Omental fat pad (tissue), 4 donors: ENCODE measurements around the gene INPP5B. TPM values are rescaled to one million over a fixed set of nuclear protein-coding genes. Genes with fewer than 3 reads are reported as not detected.

Experiments
- ATAC-seq: fragments of 150-250 bp; one replicate; pipeline ENCODE4 v1.9.1; 2016; ENCODE audit warnings: mild to moderate bottlenecking, moderate library complexity; ENCODE audit not compliant: low FRiP score
- DNase-seq: peaks from one replicate; pipeline ENCODE4 v3.0.0-alpha.2; 2019; ENCODE audit warnings: low spot score
- total RNA-seq, 4 donors: library from RNA; depleted of rRNA; stranded (reverse); fragments of >200 nt; gene quantifications; one replicate each; pipeline ENCODE4 v1.1.0, GENCODE V29; 2016
- TF ChIP-seq, protein P1 (sequence below), 3 donors: fragments of 450-650 bp; IDR thresholded peaks; one replicate each; pipeline ENCODE4 v1.5.1; 2016 to 2017; ENCODE audit warnings: antibody characterized with exemption in 3 of 3, mild to moderate bottlenecking in 3 of 3, moderate library complexity in 2 of 3

The INPP5B gene
- total RNA-seq, 4 donors from 2014 or later, result 16.2 to 45.6 (median 27.0) TPM

DNA sequence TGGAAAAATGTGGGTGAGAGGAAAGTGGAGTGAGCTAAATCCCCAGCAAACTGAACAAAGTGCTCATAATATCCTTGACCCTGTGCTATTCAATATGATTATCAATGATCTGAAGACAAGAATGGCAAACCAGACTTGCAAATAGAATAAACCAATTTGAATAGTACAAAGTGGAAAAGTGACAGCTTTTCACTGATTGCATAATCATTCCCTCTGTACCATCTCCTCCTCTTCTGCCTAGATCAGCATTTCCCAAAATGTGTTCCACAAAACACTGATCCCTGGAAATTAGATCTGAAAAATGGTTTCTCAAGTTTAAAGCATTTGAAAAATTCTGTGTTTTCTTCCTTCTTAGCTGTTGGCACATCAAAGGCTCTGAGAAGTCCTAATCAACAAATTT is 95.6 kb downstream of the INPP5B start:
- TF ChIP-seq, protein P1, sequence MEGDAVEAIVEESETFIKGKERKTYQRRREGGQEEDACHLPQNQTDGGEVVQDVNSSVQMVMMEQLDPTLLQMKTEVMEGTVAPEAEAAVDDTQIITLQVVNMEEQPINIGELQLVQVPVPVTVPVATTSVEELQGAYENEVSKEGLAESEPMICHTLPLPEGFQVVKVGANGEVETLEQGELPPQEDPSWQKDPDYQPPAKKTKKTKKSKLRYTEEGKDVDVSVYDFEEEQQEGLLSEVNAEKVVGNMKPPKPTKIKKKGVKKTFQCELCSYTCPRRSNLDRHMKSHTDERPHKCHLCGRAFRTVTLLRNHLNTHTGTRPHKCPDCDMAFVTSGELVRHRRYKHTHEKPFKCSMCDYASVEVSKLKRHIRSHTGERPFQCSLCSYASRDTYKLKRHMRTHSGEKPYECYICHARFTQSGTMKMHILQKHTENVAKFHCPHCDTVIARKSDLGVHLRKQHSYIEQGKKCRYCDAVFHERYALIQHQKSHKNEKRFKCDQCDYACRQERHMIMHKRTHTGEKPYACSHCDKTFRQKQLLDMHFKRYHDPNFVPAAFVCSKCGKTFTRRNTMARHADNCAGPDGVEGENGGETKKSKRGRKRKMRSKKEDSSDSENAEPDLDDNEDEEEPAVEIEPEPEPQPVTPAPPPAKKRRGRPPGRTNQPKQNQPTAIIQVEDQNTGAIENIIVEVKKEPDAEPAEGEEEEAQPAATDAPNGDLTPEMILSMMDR (IDR thresholded peaks at IDR 0.05), result no peak
- DNase-seq, result no peak
- no peak for ATAC-seq

DNA sequence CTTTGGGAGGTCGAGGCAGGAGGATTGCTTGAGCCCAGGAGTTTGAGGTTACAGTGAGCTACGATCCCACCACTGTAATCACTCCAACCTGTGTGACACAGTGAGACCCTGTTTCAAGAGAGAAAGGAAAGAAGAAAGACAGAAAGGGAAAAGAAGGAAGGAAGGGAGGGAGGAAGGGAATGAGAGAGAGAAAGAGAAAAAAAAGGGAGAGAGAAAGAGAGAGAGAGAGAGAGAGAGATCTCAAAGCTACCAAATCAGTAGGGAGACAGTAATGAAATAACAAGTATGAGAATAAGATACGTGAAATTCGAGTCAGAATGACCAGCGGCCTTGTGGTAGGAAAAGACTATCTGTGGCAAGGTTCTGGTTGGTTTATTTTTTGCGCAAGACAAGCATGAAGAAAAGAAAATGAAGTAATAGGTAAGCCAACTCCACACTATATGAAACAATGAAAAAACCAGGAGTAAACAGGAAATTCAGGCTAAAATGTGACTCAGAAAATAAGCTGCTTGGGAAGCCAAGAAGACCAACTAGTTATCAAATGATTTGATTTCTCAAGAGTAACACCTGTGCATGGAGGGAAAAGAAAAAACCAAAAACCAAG is 96.4 kb downstream of the INPP5B start:
- no peak for ATAC-seq
- TF ChIP-seq, protein P1 (IDR thresholded peaks at IDR 0.05), result no peak
- DNase-seq, result no peak

- TF ChIP-seq, protein P1 (IDR thresholded peaks at IDR 0.05), result no peak
- DNase-seq (no peak), ATAC-seq (no peak)
Observed at GRCh38 chr1:37849480-37849879, 97.4 kb downstream of the INPP5B start.

GRCh38 chr1:37846647-37847339 is 100.1 kb downstream of the INPP5B start:
- TF ChIP-seq, protein P1 (IDR thresholded peaks at IDR 0.05), result no peak
- no peak for DNase-seq
- ATAC-seq, result no peak

GRCh38 chr1:37845786-37846185 is 101.1 kb downstream of the INPP5B start:
- DNase-seq (no peak), ATAC-seq (peak; percentile 22)
- TF ChIP-seq, protein P1 (IDR thresholded peaks at IDR 0.05), result no peak

GRCh38 chr1:37845049-37845646 is 101.7 kb downstream of the INPP5B start:
- TF ChIP-seq, protein P1 (IDR thresholded peaks at IDR 0.05), result no peak
- ATAC-seq, result no peak
- no peak for DNase-seq
